Dendritic cell treated with granulocyte-macrophage colony-stimulating factor and Interleukin-4, amounts not matched to agents 40 ng/mL and 50 ng/mL, for 4 days (primary cell): Measurements from ENCODE around the gene EVC.

ENCODE experiments used
- H3K27ac Mint-ChIP-seq: one replicate; pipeline ENCODE4 v1.8.0; 2022; ENCODE audit warnings: mild to moderate bottlenecking, mixed read lengths
- H3K27me3 Mint-ChIP-seq: one replicate; pipeline ENCODE4 v1.8.0; 2022; ENCODE audit warnings: mild to moderate bottlenecking, mixed read lengths
- H3K36me3 Mint-ChIP-seq: one replicate; pipeline ENCODE4 v1.8.0; 2022; ENCODE audit warnings: low read depth, mixed read lengths
- H3K4me1 Mint-ChIP-seq: one replicate; pipeline ENCODE4 v1.8.0; 2022; ENCODE audit warnings: low read depth, mixed read lengths
- H3K4me3 Mint-ChIP-seq: one replicate; pipeline ENCODE4 v1.8.0; 2022; ENCODE audit warnings: mild to moderate bottlenecking, moderate library complexity, mixed read lengths
- H3K9me3 Mint-ChIP-seq: one replicate; pipeline ENCODE4 v1.8.0; 2022; ENCODE audit warnings: mixed read lengths
- intact Hi-C: fragments of 100-400 bp; cut with micrococcal nuclease; formaldehyde crosslinking; loops from one replicate; pipeline ENCODE4 v1.15.0; 2022

EVC gene

DNA sequence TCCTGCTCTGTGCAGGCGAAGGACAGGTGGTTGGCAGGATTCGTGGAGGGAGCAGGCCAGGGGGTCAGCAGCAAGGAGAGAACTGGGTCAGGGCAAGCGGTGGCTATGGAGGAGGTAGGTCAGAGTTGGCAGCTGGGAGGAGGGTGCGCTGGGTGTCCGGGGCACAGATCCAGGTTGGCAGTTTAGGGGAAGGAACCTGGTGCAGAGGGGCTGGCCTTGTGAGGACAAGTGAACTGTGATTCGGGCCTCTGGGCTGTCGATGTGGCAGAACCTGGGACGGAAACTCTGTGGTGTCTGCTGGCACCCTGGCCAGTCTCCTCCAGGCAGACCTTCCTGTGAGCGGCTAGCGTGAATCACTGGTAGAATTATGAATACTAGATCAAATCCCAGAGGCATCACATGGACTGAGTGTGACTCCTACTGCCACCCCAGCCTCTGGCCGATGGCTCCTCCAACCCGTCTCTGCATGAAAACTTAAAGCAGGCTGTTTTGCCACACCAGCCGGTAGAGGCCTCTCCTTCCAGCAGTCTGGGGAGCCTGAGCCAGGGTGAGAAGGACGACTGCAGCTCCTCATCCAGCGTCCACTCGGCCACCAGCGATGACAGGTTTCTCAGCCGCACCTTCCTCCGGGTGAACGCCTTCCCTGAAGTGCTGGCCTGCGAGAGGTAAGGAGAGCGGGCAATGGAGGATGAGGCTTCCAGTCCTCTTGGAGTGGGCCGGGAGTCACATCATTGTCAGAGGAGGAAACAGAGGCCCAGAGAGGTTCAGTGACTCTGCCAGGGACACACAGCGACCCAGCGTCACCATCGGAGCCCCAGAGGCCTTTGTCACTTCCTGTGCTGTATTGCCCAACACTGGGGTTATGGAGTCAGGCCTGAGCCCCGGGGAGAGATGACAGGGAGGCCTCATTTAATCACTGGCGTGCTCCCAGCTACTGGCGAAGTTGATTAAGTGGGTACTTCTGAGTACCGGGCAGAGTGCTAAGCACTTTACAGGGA is 20.3 kb downstream of the EVC start:
- Mint-ChIP-seq H3K4me1 (peaks cover 30% of the 10 kb centered on the region), H3K27ac (no peak overlapping the region), H3K9me3 (no peaks in the 10 kb centered on the region), H3K36me3 (no peaks in the 10 kb centered on the region), H3K4me3 (no peak overlapping the region), H3K27me3 (no peaks in the 10 kb centered on the region)
- intact Hi-C loops = no loop called here

GRCh38 chr4:5732158-5732557 is 21.2 kb downstream of the EVC start:
- intact Hi-C loops = no loop called here
- Mint-ChIP-seq H3K9me3 (no peaks in the 10 kb centered on the region), H3K4me3 (no peak overlapping the region), H3K27ac (no peak overlapping the region), H3K4me1 (peaks cover 30% of the 10 kb centered on the region), H3K27me3 (no peaks in the 10 kb centered on the region), H3K36me3 (no peaks in the 10 kb centered on the region)

DNA sequence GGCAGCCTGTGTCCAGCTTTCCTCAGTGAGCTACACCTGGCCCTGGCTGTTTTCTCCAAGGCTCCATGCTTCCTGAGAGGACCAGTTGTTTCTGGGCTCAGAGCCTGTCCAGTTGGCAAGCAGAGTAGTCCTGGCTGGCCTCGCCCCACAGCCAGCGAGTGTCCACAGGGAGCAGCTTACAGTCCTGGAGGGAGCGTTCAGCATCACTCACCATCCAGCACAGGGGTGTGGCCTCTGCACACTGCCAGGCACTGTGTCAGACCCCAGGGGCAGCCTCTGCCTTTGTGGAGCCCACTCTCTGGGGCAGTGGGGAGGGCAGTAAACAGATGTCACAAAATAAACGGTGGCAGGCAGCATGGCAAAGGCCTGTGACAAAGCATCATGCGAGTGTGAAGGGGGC is 23.9 kb downstream of the EVC start:
- H3K27me3 Mint-ChIP-seq = no peaks in the 10 kb centered on the region
- peaks cover 19% of the 10 kb centered on the region for H3K4me1 Mint-ChIP-seq
- no peak overlapping the region for H3K4me3 Mint-ChIP-seq
- intact Hi-C loops = no loop called here
- H3K36me3 Mint-ChIP-seq = no peaks in the 10 kb centered on the region
- no peaks in the 10 kb centered on the region for H3K9me3 Mint-ChIP-seq
- H3K27ac Mint-ChIP-seq = no peak overlapping the region

- H3K9me3 Mint-ChIP-seq = no peaks in the 10 kb centered on the region
- no peaks in the 10 kb centered on the region for H3K27me3 Mint-ChIP-seq
- no peak overlapping the region for H3K4me3 Mint-ChIP-seq
- H3K4me1 Mint-ChIP-seq = peaks cover 18% of the 10 kb centered on the region
- intact Hi-C loops = no loop called here
- no peaks in the 10 kb centered on the region for H3K36me3 Mint-ChIP-seq
- H3K27ac Mint-ChIP-seq = no peak overlapping the region
Observed at GRCh38 chr4:5735463-5735862, 24.5 kb downstream of the EVC start.

DNA sequence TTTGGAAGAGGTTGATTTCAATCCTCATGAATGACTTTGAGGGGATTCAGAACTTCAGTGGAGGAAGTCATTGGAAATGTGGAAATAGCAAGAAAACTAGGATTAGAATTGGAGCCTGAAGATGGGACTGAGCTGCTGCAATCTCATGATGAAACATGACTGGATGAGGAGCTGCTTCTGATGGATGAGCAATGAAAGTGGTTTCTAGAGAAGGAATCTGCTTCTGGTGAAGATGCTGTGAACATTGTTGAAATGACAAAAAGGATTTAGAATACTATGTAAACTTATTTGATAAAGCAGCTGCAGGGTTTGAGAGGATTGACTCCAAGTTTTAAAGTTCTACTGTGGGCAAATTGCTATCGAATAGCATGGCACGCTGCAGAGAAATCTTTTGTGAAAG is 27.1 kb downstream of the EVC start:
- H3K4me3 Mint-ChIP-seq = no peak overlapping the region
- H3K27ac Mint-ChIP-seq = no peak overlapping the region
- intact Hi-C loops = no loop called here
- no peaks in the 10 kb centered on the region for H3K9me3 Mint-ChIP-seq
- no peaks in the 10 kb centered on the region for H3K4me1 Mint-ChIP-seq
- H3K36me3 Mint-ChIP-seq = no peaks in the 10 kb centered on the region
- H3K27me3 Mint-ChIP-seq = no peaks in the 10 kb centered on the region

DNA sequence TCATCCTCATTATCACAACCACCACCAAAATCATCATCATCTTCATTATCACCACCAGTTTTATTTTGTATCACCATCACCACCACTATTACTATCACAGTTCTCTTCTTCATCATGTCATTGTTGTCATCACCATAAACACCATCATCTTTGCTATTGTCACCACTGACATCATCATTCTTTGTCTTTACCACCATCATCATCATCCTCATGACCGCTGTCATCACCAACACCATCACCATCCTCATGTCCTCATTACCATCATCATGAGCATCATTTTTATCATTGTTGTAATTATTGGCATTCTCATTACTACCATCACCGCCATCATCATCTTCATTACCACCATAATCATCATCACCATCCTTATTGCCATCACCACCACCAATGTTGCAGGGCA is 31.4 kb downstream of the EVC start:
- no peaks in the 10 kb centered on the region for H3K36me3 Mint-ChIP-seq
- no peaks in the 10 kb centered on the region for H3K4me1 Mint-ChIP-seq
- H3K9me3 Mint-ChIP-seq = no peaks in the 10 kb centered on the region
- no peaks in the 10 kb centered on the region for H3K27me3 Mint-ChIP-seq
- H3K27ac Mint-ChIP-seq = no peak overlapping the region
- no peak overlapping the region for H3K4me3 Mint-ChIP-seq
- intact Hi-C loops = no loop called here

DNA sequence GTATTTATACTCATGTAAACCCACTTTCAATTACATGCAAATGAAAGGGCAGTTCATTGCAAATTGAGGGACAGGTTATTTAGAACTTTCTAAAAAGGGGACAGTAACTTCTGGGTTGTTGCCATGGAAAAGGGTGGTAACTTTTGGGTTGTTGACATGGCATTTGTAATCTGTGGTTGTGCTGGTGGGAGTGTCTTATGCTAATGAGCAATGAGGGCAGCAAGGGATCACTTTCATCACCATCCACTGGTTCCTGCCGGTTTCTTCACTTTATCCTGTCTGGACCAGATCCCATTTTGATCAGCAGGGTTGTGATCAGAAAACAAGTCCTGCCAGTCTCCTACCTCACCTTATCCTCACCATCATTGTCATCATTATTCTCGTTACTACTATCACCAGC is 32.0 kb downstream of the EVC start:
- H3K4me3 Mint-ChIP-seq = no peak overlapping the region
- intact Hi-C loops = no loop called here

DNA sequence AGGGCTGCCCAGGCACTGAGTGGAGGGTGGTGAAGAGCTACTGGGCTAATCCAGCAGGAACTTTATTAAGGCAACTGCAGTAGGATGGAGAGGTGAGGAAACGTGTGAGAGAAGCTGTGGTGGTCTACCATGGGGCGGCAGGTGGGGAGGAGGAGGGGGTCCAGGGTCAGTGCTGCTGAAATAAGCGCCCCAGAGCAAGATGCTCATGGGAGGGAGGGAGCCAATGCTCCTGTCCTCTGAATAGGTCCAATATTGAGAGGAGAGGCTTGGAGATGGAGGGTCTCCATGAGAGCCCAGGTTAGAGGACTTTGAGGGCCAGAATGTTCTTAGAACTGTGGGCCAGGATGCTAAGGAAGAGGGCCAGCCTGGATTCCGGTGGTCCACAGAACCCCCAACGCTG is 35.2 kb downstream of the EVC start:
- Mint-ChIP-seq H3K9me3 (no peaks in the 10 kb centered on the region), H3K4me3 (no peak overlapping the region), H3K36me3 (no peaks in the 10 kb centered on the region), H3K27me3 (no peaks in the 10 kb centered on the region), H3K4me1 (no peaks in the 10 kb centered on the region), H3K27ac (no peak overlapping the region)
- intact Hi-C loops = no loop called here

More for the DNA sequence above, 32.0 kb downstream of the EVC start:
- H3K9me3 Mint-ChIP-seq = no peaks in the 10 kb centered on the region
- H3K4me1 Mint-ChIP-seq = no peaks in the 10 kb centered on the region
- H3K36me3 Mint-ChIP-seq = no peaks in the 10 kb centered on the region
- H3K27ac Mint-ChIP-seq = no peak overlapping the region
- H3K27me3 Mint-ChIP-seq = no peaks in the 10 kb centered on the region

DNA sequence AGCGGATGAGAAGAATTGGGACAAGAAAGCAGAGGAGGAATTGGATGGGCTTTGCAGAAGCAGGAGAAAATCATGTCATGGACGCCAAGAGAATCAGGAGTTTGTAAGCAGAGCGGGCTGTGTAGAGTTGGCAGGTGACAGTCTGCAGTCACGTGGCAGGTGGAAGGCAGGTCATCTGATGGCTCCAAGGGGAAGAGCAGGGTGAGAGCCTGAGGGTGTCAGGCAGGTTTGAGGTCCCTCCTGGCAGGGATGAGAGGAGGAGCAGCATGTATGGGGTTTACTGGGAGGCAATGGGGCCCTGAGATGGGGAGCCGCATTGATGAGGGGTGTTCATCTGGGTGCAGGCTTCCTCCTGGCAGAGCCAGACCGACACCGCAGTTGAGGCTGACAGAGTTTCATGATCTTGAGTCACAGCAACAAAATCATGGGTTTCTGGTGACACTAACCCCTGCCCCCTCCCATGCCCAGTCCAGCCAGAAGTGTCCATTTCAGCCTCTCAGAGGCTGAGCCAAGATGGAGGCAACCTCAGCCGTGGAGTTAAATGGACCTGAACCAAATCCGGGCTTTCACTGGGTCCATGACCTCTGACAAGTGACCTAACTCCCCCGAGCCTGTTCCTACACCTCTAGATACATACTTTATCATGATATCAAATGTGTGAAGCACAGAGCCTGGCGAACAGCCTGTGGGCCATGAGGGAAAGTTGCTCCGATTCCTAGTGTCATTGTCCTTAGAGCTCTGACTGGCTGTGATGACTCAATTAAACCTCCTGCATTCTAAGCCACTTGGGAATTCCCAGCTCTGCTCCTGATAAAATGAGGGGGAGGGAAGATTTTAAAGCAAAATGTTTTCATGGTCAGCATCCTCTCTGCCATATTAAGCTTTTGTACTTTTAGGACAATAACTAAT is 36.1 kb downstream of the EVC start:
- intact Hi-C loops = no loop called here

DNA sequence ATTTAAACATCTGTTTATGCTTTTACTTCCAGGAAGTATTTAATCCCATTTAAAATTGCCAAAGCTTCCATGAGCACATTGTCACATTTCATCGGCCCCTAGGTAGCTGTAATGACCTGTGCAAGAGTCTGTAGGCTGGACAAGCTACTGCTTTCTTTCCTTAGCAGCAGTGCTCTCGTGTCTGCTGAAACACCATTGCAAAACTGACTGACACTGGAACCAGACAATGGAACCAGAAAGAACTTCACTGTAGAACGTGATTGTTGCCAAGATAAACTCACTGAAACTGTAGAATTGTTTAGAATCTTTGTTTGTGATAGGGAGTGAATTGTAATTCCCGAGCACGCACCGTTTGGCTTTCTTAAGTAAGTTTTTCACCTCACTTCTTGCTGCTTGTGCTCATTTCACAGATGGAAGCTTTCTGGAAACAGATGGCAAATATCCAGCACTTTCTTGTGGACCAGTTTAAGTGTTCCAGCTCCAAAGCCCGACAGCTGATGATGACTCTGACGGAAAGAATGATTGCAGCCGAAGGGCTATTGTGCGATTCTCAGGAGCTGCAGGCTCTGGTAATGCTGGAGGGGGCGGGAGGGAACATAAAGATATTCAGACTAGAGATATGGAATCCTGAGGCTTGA is 36.9 kb downstream of the EVC start:
- intact Hi-C loops = no loop called here
- Mint-ChIP-seq H3K4me1 (no peaks in the 10 kb centered on the region), H3K4me3 (no peak overlapping the region), H3K27me3 (no peaks in the 10 kb centered on the region), H3K27ac (no peak overlapping the region), H3K36me3 (no peaks in the 10 kb centered on the region), H3K9me3 (no peaks in the 10 kb centered on the region)

More for the DNA sequence above, 36.1 kb downstream of the EVC start:
- Mint-ChIP-seq H3K36me3 (no peaks in the 10 kb centered on the region), H3K27ac (no peak overlapping the region), H3K4me3 (no peak overlapping the region), H3K4me1 (no peaks in the 10 kb centered on the region), H3K27me3 (no peaks in the 10 kb centered on the region), H3K9me3 (no peaks in the 10 kb centered on the region)

DNA sequence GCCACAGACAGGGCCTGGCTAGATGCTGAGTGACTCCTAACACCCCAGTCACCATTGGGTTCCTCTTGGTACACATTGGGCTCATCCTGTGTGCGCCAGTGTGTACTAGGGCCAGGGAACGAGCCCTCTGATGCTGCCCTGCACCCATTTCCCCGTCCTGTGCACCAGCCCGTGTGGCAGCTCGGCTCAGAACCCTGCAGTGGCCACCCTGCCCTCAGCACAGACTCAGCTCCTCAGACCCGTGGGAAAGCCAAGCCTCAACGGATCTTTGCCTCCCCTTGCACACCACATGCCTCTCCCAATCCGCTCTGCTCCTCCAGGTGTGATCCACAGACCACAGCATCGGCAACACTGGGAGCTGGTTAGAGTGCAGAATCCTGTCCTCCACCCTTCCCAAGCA is 38.6 kb downstream of the EVC start:
- Mint-ChIP-seq H3K36me3 (no peaks in the 10 kb centered on the region), H3K4me3 (no peak overlapping the region), H3K27ac (no peak overlapping the region), H3K9me3 (no peaks in the 10 kb centered on the region), H3K4me1 (no peaks in the 10 kb centered on the region), H3K27me3 (no peaks in the 10 kb centered on the region)
- intact Hi-C loops = no loop called here

GRCh38 chr4:5750052-5750945 is 39.3 kb downstream of the EVC start:
- Mint-ChIP-seq H3K4me1 (no peaks in the 10 kb centered on the region), H3K27me3 (no peaks in the 10 kb centered on the region), H3K4me3 (no peak overlapping the region), H3K9me3 (no peaks in the 10 kb centered on the region), H3K27ac (no peak overlapping the region), H3K36me3 (no peaks in the 10 kb centered on the region)
- intact Hi-C loops = no loop called here

DNA sequence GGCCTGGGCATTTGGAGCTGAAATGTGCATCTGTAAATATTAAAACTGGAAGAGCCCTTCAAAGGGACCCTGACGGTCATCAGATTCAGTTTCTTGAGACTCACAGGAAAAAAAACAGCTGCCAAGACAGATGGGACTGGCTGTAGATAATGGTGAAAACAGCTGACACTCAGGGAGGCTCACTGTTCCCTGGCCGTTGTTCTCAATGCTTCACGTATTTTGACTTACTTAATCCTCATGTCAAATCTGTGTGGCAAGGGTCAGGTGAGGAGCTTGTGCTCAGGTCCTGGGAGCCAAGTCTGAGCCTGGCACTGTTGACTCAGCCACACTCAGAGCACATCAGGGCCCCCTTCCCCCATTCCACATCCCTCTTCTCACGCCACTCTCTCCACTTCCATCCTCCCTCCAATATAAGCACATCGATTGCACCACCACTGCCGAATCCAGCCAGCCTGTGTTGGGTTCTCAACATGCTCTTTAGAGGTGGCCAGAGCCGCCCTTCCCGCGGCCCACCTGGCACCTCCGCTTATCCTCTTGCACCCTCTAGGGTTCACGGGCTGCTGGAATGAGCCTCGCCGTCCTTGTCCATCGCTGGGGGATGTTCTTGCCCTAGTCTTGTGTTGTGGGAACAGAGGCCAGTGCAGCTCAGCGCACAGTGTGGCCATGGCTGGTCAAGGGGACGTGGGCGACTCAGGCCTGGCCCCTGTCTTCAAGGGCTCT is 40.1 kb downstream of the EVC start:
- intact Hi-C loops = no loop called here
- Mint-ChIP-seq H3K27ac (no peak overlapping the region), H3K27me3 (no peaks in the 10 kb centered on the region), H3K4me3 (no peak overlapping the region), H3K36me3 (no peaks in the 10 kb centered on the region), H3K9me3 (no peaks in the 10 kb centered on the region), H3K4me1 (no peaks in the 10 kb centered on the region)
